NOMO-1 treated with DMSO at 0.1 percent for 48 hours (cell line): Measurements from ENCODE around the gene HDGFL2.

Source experiments
- DNase-seq: peaks from one replicate; lab custom pipeline; 2025; ENCODE audit not compliant: unreplicated experiment; lab: John Stamatoyannopoulos, UW

HDGFL2 gene

GRCh38 chr19:4464815-4465581, 7.1 kb upstream of the HDGFL2 start:
- DNase-seq: no peak

GRCh38 chr19:4467835-4468234, 4.3 kb upstream of the HDGFL2 start:
- DNase-seq: no peak

GRCh38 chr19:4471403-4472173, 509 bp upstream of the HDGFL2 start:
- DNase-seq: peak; percentile 100

GRCh38 chr19:4473011-4473762, 1.1 kb downstream of the HDGFL2 start:
- DNase-seq: no peak

- DNase-seq: no peak
Observed at GRCh38 chr19:4473763-4474513, 1.8 kb downstream of the HDGFL2 start.

- no peak for DNase-seq
Observed at GRCh38 chr19:4474514-4475022, 2.5 kb downstream of the HDGFL2 start.

- DNase-seq: no peak
Observed at GRCh38 chr19:4477034-4477801, 5.1 kb downstream of the HDGFL2 start.

- no peak for DNase-seq
Observed at GRCh38 chr19:4482721-4483364, 10.7 kb downstream of the HDGFL2 start.

- no peak for DNase-seq
Observed at GRCh38 chr19:4483385-4483784, 11.3 kb downstream of the HDGFL2 start.

GRCh38 chr19:4487572-4487971, 15.5 kb downstream of the HDGFL2 start:
- DNase-seq: no peak

GRCh38 chr19:4488496-4488895, 16.4 kb downstream of the HDGFL2 start:
- no peak for DNase-seq

GRCh38 chr19:4491446-4491845, 19.3 kb downstream of the HDGFL2 start:
- DNase-seq: no peak

GRCh38 chr19:4492337-4493103, 20.4 kb downstream of the HDGFL2 start:
- DNase-seq: no peak

- DNase-seq: no peak
Observed at GRCh38 chr19:4493104-4493928, 21.2 kb downstream of the HDGFL2 start.

- DNase-seq: no peak
Observed at GRCh38 chr19:4493929-4494690, 22.0 kb downstream of the HDGFL2 start.

- DNase-seq: no peak
Observed at GRCh38 chr19:4494691-4495064, 22.6 kb downstream of the HDGFL2 start.

- DNase-seq: no peak
Observed at GRCh38 chr19:4495471-4495870, 23.4 kb downstream of the HDGFL2 start.
